Sciatic nerve (tissue), 2 donors: Measurements from ENCODE around the gene DNAAF5. TPM values are rescaled to one million over a fixed set of nuclear protein-coding genes. Genes with fewer than 3 reads are reported as not detected.

ENCODE experiments used
- ATAC-seq: fragments of 200-7000 bp; cut with Tn5 transposase; one replicate; pipeline ENCODE4 v1.9.1; 2020; ENCODE audit warnings: mild to moderate bottlenecking, moderate library complexity
- DNase-seq: peaks from one replicate; pipeline ENCODE4 v3.0.0-alpha.2; 2020; ENCODE audit warnings: low spot score
- intact Hi-C: fragments of 100-400 bp; cut with DNase I; formaldehyde crosslinking; loops from one replicate; pipeline ENCODE4 v1.14.2; 2022
- total RNA-seq: library from RNA; stranded (reverse); fragmentation: NEBNext Ultra II Directional; extraction: Animal tissue kit (Norgen Biotek cat#: 25700); gene quantifications from one replicate; pipeline ENCODE4 v1.2.1, GENCODE V29; 2021
- donor health status: DM: no; HTN: no; CAD: no.
- donor health status: DM: no; HTN: no; CAD: no.

The DNAAF5 gene
- total RNA-seq, 1 donor from 2014 or later: 19.0 TPM

DNA sequence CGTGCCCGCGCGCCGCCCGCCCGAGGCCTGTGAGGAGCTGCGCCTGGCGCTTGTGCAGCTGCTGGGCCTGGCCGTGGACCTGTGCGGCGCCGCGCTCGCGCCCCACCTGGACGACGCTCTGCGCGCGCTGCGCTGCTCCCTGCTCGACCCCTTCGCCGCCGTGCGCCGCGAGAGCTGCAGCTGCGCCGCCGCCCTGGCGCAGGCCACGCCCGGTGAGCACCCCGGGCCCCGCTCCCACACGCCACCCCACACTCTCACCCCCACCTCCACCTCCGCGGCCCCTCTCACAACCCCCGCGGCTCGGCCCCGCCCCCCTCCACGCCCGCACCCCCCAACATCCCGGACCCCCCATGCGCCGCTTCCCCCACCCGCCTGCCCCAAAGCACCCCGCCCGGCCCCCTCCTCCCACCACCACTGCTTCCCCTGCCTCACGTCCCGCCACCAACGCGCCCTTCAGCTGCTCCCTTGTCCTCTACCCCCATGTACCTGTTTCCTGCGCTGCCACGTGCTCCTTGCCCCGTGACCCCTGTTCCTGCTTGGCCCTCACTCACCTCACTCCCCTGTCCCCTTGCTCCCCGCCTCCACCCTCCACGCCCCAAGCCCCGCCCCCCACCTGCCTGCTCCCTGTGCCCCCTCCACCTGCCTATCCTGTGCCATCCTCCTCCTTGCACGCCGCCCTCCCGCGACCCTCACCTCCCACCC, 756 bp downstream of the DNAAF5 start, which contains the start of gene PRKAR1B:
Gene PRKAR1B (minus strand): TSS at position 178 of the 702 bp plus-strand sequence. CDS start 15,776 bp downstream, outside the sequence.
- no peak for ATAC-seq
- peak; percentile 54 for DNase-seq
- intact Hi-C loops: no loop called here

DNA sequence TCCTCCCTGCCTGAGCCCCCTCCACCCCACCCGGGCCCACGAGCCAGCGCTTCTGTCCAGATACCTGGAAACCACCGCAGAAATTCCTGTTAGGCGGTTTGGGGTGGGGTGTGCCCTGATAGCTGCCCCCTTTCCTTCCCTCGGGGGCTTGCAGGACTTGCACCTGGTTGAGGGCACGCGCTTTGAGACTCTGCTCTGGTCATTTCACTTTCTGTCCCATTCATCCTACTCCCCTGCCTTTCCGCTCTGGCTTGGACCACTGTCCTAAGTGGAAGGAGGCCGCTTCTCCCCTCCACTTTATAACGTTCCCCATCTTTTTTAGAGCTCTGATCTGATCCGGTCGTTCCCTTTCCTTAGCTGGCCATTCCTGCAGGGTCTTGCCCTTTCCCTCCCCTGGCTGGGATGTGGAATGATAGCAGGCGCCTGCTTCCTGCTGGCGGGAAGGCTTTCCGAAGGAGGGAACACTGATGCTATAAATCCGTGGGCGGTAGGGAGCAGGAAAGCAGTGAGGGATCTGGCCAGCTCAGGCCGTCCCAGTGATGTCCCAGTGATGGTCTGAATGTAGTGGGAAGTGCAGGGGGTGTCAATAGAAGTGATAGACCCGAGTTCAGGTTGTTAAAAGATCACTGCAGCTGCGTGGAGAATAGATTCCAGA, 1.4 kb downstream of the DNAAF5 start:
- intact Hi-C loops: no loop called here
- no peak for ATAC-seq
- DNase-seq: peak; percentile 48

DNA sequence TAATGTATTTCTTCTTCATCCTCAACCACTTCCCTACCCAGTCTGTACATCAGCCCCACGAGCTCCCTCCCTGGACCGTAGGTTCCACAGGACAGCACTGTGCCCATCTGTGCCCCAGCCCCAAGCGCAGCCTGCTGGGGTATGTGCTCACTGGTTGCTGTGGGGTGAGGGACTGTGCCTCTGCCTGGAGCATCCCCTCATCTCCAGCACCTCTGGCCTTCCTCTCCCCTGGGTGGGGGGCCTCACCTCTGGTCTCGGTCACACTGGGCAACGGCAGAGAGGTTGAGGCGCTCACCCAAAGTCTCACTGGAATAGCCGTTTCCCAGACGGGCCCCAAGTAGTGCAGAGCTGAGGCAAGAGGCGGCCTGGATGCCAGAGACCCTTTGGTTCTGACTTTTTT, 2.1 kb downstream of the DNAAF5 start:
- ATAC-seq (no peak), DNase-seq (peak; percentile 39)
- intact Hi-C loops: no loop called here

DNA sequence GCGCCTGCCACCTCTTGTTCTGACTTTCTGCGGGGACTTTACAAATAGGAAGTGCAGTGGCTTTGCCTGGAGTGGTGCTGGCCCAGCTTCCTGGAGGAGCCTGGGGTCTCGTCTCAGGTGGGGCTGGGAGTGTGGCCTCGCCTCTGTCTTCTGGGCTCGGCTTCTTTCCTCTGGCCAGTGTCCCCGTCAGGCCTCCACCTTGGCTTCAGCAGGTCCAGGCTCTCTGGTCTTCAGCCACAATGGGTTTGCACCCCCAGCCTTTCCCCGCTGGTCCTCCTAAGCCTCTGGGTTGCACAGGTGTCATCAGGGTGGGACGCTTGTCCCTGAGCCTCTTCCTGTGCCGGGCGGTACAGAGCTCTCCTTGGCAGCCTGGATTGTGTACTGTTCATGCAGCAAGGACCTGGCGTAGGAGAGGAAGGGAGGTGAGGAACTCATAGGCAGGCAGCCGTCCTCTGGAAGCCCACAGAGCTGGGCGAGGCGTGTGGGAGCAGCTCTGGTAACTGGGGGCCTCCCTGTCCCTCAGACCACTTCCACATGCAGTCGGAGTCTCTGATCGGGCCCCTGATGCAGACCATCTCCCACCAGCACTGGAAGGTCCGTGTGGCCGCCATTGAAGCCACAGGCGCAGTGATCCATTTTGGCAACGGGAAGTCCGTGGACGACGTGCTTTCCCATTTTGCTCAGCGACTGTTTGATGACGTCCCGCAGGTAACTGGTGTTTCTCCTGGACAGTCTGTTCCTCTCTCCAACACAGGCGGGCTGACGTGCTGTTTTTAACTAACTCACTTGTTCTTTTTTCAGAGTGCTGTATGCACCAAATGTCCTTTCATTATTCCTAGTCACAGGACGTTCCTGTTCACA, 2.9 kb downstream of the DNAAF5 start:
- intact Hi-C loops: no loop called here
- ATAC-seq (no peak), DNase-seq (peak; percentile 36)

DNA sequence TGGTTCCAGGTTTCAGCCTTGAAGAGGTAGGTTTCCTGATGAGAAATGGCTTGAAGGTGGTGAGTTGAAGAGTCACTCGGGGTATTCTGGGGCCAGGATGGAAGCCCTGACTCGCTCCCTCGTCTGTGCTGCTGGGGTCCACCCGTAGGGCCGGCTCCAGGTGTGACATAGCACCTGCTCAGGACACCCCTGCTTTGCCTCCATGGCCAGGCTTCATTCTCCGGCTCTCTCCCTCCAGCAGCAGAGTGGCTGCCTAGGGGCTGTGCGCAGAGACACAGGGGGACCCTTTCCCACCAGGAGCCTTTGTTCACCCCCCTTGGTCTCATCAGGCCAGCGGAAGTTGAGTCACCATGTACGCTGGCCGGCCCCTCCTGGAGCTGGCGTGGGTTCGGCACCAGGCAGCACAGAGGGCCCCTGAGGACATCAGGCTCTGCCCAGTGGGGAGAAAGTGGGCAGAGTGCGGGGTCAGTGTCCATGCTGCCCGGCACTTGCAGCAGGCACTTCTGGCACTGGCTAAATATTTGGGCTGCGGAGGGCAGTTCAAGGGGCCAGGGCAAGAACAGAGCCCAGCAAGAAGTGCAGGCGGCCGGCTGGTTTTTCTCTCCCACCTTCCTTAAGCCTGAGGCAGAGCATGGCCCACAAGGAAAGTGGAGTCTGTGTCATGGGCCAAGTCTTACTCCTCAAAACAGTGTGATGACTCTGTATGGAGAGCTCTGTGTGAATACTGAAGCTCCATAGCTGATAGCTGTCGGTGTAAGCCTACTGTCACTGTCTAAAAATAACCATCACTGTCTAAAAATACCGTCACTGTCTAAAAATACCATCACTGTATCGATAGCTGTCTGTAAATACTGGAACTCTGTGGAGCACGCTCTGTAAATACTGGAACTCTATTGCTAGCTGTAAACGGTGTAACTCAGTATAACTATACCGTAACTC, 4.3 kb downstream of the DNAAF5 start:
- no peak for ATAC-seq
- intact Hi-C loops: no loop called here
- peak; percentile 35 for DNase-seq

DNA sequence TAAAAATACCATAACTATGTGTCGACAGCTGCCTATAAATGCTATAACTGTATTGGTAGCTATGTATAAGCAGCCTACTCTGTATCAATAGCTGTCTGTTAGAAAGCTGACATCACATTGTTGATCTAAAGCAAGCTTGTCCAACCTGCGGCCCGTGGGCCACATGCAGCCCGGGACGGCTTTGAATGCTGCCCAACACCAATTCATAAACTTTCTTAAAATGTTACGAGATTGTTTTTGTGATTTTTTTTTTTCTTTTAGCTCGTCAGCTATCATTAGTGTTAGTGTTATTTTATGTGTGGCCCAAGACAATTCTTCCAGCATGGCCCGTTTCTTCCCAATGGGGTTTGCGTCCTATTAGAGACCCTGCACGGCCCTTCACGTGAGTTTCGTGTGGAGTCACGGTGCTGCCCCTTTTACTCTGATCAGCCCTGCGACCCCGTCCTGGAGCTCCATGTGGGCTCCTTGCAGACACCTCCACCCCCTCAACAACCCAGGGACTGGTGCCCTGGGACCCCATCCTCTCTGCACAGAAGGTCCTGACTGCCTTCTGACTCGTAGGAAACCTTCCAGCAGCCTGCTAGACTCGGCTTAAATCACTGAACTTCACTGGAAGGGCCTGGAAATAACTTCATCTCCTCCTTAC, 5.1 kb downstream of the DNAAF5 start:
- DNase-seq (peak; percentile 32), ATAC-seq (no peak)

DNA sequence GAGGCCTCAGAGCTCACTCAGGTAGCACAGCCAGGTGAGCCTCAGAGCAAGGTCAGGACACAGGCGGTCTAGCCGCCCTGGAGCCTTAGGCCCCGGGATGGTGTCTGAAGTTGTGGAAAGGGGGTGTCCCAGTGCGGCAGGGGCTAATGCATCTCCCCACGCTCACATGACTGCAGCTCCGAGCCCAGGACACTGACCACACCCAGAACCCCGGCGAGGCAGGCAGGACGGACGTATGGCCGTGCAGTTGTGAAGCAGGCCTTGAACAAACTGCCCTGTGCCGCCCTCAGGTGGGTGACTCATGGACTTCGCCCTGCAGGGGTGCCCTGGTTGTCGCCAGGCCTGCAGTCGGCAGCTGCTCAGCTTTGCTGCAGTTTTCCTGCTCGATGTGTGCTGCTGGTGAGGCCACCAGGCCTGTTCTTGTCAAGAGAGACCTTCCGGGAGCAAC, 5.6 kb downstream of the DNAAF5 start:
- no peak for ATAC-seq
- intact Hi-C loops: no loop called here
- peak; percentile 38 for DNase-seq

More for the DNA sequence above, 5.1 kb downstream of the DNAAF5 start:
- intact Hi-C loops: no loop called here

DNA sequence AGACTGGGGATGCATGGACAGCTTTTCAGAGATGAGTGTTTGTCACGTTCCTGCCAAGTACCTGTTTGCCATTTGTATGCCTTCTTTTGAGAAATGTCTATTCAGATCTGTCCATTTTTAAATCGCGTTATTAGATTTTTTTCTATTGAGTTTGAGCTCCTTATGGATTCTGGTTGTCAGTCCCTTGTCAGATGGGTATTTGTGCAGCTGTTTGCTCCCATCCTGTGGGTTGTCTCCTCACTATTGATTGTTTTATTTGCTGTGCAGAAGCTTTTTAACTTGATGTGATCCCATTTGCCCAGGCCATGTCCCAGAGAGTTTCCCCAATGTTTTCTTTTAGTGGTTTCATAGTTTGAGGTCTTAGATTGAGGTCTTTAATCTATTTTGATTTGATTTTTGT, 6.1 kb downstream of the DNAAF5 start:
- ATAC-seq (no peak), DNase-seq (no peak)
- intact Hi-C loops: no loop called here

DNA sequence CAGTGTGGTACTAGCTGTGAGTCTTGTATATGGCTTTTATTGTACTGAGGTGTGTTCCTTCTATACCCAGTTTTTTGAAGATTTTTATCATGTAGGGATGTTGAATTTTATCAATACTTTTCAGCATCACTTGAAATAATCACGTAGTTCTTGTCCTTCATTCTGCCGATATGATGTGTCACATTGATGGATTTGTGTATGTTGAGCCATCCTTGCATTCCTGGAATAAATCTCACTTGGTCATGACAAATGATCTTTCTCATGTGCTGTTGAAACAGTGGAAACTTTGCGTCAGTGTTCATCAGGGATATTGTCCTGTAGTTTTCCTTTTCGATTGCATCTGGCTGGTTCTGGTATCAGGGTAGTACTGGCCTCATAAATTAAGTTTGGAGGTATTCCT, 7.7 kb downstream of the DNAAF5 start:
- ATAC-seq (no peak), DNase-seq (no peak)
- intact Hi-C loops: no loop called here

DNA sequence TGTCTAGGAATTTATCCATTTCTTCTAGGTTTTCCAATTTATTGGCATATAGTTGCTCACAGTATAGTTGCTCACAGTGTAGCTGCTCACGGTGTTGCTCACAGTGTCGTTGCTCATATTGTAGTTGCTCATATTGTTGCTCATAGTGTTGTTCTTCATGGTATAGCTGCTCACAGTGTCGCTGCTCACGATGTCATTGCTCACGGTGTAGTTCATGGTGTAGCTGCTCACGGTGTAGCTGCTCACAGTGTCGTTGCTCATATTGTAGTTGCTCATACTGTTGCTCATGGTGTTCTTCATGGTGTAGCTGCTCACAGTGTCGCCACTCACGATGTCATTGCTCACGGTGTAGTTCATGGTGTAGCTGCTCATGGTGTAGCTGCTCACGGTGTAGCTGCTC, 8.3 kb downstream of the DNAAF5 start:
- ATAC-seq (no peak), DNase-seq (no peak)
- intact Hi-C loops: no loop called here

DNA sequence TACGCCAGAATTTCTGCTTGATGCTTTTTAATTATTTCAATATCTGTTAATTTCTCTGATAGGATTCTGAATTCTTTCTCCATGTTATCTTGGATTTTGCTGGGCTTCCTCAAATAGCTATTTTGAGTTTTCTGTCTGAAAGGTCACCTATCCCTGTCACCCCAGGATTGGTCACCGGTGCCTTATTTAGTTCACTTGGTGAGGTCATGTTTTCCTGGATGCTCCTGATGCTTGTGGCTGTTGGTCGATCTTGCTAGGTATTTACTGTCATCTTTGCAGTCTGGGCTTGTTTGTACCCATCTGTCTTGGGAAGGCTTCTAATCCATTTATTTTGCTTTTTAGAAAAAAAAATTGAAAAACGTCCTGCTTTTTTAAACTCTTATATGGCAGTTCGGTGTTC, 11.7 kb downstream of the DNAAF5 start:
- DNase-seq: no peak

DNA sequence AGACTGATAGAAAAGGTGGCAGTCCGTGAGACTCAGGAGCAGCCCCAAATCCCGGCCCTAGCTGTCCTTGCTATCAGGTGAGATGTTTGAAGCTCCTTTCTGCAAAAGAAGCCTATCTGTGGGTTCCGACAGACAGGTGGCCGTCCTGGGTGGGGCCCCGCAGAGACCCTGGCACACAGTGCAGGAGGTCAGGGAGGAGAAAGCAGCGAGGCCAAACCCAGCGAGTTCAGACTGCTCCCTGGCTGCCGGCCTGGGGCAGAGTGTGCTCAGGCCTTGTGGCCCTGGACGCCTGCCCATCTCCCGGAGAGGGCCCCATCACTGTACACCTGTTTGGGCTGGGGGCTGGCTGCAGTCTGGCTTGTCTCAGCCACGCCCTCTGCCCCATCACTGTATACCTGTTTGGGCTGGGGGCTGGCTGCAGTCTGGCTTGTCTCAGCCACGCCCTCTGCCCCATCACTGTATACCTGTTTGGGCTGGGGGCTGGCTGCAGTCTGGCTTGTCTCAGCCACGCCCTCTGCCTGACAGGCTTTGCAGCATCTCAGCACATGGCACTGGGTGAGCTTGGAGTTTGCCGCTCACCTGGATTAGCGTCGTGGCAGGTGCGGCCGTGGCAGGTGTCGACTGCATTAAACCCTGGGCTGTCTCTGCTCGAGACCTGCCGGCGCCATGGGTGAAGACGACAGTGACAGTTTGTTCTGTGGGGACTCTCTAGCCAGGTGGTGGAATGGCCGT, 12.4 kb downstream of the DNAAF5 start:
- no peak for ATAC-seq
- intact Hi-C loops: no loop called here
- DNase-seq: peak; percentile 12

More for the DNA sequence above, 11.7 kb downstream of the DNAAF5 start:
- no peak for ATAC-seq
- intact Hi-C loops: no loop called here

DNA sequence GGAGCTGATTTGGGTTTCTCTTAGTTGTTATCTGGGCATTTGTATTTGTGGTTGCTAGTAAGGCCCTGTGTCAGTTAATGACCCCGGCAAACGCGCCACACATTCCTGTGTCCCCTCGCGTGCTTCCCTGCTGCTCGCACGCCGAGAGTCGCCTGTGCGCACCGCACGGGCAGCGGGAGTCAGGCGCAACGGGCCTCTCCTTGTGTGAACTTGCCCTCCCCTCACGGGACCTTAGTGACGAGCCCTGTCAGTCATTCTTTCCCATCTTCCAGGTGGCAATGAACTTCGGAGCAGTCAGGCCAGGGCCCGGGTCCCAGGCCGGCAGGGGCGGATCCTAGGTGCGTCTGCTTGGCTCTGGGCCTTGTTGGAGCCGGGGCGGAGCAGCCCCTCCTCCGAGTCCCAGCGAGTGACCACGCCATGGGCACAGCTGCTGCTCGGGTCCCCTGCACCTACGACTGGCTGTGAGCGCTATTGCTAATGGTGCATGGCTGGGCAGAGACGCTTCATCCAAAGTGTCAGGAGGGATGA, 13.0 kb downstream of the DNAAF5 start:
- DNase-seq (peak; percentile 47), ATAC-seq (no peak)
- intact Hi-C loops: no loop called here

DNA sequence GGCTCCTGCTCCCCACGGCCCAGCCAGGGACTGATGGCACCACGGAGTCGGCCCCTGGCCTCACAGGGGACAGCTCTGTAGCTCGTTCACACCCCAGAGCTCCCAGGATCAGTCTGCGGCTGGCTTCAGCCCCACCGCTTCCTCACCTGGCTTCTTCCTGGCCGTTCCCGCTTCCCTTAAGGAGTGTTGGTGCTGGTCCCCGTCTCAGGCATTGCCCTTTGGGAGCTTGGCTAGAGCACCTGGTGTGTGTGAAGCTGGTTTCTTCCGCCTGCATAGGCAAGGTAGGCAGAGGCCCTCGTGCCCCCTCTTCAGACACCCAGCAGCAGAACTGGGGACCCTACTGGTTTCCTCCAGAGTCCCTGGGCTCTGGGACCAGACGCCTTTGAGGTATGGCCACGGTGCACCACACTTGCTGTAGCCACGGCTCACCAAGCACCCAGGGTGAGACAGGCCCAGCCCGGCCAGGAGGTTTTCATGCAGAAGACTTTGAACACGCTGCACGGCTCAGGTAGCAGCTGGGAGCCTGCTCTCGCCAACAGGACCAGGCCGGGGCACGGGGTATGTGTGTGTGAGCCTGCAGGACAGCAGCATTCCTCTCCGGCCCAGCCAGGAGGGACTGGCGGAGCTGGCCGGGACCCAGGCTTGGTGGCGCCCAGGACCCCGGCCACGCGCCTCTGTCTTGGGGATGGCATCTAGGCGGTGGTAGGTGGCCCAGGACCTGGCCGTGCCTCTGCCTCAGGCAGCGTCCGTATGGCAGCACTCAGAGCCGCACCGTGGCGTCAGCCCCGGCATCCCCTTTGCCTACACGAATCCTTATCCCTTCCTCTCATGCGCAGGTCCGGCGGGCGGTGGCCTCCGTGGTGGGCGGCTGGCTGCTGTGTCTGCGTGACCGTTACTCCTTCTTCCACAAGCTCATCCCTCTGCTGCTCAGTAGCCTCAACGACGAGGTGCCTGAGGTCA, 13.8 kb downstream of the DNAAF5 start:
- intact Hi-C loops: no loop called here
- ATAC-seq: no peak
- DNase-seq: peak; percentile 53

DNA sequence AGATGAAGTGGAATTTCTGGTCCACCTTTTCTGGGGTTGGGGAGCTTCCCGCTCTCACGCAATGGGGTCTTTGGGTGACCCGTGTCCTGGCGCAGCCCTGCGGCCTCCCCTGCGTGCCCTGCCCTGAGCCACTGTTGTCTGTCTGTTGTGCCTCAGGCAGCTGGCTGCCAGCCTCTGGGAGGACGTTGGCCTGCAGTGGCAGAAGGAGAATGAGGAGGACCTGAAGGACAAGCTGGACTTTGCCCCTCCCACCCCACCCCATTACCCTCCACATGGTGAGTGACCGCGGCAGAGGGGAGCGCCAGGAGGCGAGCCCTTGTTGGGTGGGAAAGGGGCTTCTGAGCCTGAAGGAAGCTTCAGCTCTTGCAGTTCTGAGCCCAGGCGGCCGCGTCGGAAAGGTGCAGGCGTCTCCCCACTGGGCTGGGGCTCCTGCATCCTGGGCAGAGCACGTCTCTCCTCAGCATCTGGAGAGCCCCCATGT, 14.7 kb downstream of the DNAAF5 start:
- DNase-seq (peak; percentile 40), ATAC-seq (no peak)
- intact Hi-C loops: no loop called here

DNA sequence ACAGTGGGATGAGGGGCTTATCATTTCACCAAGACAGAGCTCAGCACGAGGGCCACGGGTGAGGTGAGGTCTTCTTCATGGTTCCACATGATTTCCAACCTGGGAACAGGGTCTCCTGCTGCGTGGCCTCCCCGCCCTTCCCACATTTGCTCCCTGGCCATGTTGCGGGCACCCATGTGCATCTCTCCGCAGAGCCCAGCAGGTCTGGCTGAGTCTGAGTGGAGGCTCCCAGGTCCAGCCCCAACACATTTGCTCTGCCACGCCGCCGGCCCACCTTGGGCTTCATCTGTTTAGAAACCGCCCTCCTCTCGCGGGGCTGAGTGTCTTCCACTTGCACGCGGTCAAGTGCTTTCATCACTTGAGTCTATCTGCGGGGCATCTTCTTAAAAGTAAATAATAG, 15.4 kb downstream of the DNAAF5 start:
- intact Hi-C loops: no loop called here
- ATAC-seq: no peak
- peak; percentile 51 for DNase-seq
